ENCODE results near the gene SCN4A. TPM values are rescaled to one million over a fixed set of nuclear protein-coding genes. Genes with fewer than 3 reads are reported as not detected.
"Not testable (repeated sequence)": the region's sequence is repeated elsewhere in the genome, so short reads cannot be mapped to it uniquely, and the experiment has no call there.

Gene SCN4A
- total RNA-seq, 1 donor from 2014 or later: 0.25 TPM

DNA sequence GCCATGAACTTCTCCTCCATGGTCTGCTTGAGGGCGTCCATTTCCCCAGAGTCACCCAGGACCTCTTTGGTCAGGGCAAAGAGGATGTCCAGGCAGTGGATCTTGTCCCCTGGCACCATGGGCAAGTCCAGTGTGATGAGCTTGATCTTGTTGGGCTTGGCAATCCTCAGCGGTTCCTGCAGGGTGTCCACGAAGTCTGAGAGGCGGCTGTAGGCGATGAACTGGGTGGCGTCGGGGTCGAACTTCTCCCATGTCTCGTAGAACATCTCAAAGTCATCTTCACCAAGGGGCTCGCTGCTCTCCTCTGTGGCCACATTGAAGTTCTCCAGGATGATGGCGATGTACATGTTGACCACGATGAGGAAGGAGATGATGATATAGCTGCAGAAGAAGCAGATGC is 31.6 kb downstream of the SCN4A start:
- intact Hi-C loops (cut with micrococcal nuclease): no loop called here

DNA sequence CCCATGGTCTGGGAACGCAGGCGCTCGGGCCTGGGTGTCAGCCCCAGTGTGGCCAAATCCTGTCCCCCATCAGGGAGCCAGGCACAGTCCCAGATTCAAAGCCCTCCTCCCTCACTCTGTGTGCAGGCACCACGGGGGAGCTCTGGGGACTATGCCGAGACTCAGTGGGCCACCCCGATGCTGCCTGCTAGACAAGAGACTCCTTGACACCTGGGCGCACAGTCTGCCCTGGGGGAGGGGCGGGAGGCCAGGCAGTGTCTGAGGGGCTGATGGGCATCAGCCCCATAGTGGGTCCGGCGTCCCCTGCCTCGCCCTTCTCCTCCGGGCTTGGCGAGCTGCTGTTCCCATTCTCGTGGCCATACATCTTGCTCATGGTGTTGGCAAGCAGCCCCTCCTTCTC is 32.1 kb downstream of the SCN4A start:
- intact Hi-C loops (cut with micrococcal nuclease): no loop called here

DNA sequence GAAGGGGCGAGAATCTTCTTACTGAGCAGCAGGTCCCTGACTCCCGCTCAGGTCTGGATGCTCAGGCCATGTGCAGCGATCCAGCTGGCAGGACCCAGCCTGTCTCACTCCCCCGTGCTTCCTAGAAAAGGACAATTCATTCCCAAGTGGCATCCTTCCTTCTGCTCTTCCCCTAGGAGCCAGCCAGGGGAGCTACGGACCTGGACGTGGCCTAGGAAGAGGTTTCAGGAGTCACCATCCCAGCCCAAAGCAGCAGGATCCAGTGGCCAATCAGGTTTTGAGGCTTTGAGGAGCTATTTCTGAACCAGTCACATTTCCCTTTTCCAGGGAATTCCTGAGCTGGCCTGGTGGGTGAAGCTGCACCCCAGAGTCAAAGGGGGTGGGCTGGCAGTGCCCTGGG is 32.8 kb downstream of the SCN4A start:
- intact Hi-C loops (cut with micrococcal nuclease): no loop called here

DNA sequence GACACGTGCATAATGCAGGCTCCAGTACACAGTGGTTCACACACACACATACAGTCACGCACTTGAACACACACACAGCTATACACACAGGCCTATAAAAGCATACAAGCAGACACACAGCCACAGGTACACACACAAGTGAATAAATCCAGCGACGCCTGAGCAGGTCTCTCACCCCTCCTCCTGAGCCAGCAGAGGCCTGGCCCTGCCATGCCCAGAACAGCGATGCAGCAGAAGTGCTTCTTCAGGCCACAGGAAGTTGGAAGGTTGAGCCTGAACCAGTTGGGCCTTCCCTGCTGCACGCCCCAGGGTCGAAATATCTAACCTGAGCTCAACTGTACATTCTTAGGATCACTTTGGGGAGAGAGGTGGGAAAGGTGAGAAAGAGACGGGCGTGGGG is 33.3 kb downstream of the SCN4A start:
- intact Hi-C loops (cut with micrococcal nuclease): no loop called here

DNA sequence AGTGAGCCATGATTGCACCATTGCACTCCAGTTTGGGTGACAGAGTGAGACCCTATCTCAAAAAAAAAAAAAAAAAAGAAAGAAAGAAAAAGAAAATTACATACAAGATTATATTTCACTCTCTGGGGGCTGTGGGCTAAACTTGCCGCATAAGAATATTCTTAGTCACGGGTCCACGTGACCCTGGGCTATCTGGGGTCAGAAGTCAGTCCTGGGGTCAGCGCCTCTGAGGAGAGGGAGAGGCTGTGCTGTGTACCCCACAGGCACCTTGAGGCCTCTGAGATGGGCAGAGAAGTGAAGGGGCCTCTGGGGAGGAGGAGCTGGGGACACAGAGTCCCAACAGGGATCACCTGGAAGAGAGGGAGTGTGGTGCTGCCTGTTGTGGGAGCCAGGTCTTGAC is 34.8 kb downstream of the SCN4A start:
- intact Hi-C loops (cut with micrococcal nuclease): no loop called here

DNA sequence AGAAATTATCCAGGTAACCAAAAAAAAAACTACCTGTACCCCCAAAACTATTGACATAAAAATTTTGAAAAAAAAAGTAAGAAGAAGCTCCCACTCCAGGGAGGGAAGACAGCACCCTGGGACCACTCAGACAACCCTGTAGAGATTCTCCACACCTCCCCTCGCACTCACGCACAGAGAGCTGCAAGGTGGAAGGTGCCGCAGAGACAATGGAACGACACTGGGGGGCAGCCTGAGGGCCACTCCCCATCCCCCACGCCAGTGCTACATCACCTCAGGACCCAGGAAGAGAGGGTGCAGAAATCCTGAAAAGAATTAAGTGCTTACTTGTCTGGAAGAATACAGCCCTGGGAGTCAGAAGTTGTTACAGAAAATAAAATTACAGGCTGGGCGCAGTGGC is 35.4 kb downstream of the SCN4A start:
- intact Hi-C loops (cut with micrococcal nuclease): no loop called here

DNA sequence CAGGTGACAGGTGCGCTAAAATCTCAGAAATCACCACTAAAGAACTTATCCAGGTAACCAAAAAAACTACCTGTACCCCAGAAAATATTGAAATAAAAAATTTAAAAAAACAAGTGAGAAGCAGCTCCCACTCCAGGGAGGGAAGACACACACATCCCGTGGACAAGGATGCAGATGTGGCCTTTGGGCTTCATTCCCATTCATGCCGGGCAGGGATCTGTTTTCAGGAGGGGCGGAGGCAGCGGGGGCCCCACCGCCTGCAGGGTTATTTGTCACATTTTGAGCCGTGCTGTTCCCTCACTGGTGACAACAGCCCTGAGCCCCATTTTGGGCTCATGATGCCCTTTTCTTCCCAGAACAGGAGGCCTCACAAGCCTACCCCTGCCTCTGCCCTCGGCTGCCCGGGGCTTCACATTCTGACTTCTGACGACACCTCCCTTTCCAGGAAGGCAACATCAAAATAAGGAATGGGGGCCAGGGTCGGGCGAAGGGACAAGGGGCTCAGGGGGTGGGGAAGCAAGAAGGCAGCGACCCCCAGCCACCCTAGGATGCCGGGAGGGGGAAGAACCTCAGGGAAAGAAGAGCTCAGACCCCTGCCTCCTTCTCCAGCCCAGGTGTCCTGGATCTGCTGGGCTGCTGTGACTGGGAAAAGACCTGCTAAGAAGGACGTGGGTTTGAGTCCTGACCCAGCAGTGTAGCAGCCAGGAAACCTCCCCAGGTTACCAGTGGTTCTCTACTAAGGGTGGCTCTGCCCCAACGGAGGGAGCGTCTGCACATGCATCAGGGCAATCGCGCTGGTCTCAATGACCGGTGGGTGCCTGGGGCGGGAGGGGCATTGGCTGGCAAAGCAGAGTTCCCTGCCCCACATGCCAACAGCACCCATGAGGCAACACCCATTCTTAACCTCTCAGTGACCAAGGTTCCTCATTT is 38.3 kb downstream of the SCN4A start:
- intact Hi-C loops (cut with micrococcal nuclease): loop anchor here (5.0 kb wide), 2 partner anchors 58 to 83 kb away; no protein-coding TSS in a partner anchor

DNA sequence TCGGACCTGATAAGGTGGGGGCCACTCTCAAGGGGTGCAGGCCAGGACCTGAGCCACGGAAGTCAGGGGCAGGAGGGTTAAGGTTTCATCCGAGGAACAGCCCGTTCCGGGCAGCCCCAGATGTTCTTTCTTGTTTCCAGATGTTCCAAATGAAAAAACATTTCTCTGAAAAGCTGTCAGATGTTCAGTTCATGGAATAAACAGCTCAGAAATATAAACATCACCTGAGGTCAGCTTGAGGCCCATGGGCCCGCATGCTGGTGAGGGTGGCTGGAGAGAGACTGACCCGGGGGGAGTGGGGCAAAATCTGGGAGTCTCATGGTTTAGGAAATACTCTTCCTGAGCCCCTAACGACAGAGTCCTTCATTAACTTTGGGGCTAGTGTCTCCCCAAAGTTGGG is 39.1 kb downstream of the SCN4A start:
- intact Hi-C loops (cut with micrococcal nuclease): loop anchor here (5.0 kb wide), 2 partner anchors 59 to 84 kb away; no protein-coding TSS in a partner anchor

DNA sequence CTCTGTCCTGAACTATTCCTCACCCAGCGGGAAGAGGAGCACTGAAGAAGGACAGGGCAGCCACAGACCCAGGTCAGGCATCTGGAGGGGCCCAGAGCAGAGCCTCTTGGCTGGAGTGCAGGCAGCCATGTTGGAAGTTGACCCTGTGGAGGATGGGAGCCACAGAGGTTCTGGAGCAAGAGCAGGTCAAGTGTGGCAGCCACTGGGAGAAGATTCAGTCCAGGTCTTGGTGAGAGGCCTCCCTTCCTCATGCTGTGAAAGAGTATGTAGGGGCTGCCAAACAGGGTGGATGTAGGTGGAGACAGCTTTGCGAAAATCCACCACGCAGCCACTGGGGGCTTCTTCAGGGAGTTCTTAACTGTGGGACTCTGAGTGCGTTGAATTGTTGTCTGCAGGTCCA is 40.0 kb downstream of the SCN4A start:
- intact Hi-C loops (cut with micrococcal nuclease): loop anchor here (1.0 to 5.0 kb wide), 4 partner anchors 14 to 201 kb away; no protein-coding TSS in a partner anchor

DNA sequence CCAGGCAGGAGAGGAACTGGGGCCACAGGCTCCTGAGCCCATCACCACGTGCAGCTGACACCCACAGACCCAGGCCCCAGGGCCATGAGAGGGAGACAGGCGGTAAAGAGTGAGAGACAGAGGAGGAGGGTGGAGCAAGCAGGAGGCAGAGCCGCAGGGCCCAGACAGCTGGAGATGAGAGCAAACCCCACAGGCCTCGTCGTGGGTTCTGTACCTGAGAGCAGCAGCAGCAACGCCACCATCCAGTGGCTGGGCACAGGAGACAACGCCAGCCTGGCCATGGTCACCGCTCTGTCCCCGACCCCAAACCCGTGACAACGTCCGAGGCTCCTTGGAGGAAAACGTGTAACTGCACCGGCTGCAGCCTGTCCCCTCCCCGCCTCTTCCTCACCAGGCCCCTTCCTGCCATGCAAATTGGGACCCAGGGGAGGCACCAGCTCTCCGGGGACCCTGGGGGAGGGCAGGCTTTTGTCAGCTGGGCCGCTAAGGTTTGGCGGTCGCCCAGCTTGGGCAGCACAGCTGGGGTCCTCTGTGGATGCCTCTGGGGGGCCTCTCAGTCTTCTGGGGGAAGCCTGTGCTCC is 40.6 kb downstream of the SCN4A start, which contains the start of gene CD79B:
CD79B (minus strand) TSS at position 351 of the 581 bp plus-strand sequence; CDS start at position 281, 70 bp downstream.
- intact Hi-C loops (cut with micrococcal nuclease): loop anchor here (1.0 to 5.0 kb wide), 5 partner anchors 13 to 201 kb away; no protein-coding TSS in a partner anchor

DNA sequence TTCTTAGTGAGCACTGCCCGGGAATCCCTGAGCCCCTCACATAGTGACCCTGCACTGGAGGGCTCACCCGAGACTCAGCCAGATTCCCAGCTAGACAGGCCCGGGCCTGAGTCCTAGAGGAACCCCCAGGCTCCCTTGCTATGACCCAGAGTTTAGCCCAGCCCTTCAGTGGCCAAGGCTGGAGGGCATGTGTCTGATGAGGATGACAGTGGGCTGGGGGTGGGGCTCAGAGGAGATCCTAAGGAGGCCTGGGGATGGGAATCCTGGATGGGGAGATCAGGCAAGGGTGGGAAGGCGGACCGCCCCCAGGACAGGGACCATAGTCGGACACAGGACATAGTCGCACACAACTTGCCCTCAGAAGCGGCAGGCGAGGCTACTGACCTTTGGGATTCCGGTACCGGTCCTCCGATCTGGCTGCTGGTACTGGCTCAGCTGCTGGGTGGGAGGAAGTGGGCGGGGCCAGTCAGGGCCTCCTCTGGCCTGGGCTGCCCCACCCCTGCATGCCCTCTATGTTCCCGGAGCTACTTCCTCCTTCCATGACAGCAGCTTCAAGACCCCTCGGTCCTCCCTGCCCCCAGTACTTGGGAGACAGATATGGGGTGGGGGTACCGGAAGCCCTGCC is 41.7 kb downstream of the SCN4A start:
- intact Hi-C loops (cut with micrococcal nuclease): loop anchor here (1.0 to 5.0 kb wide), 3 partner anchors 12 to 86 kb away; no protein-coding TSS in a partner anchor

DNA sequence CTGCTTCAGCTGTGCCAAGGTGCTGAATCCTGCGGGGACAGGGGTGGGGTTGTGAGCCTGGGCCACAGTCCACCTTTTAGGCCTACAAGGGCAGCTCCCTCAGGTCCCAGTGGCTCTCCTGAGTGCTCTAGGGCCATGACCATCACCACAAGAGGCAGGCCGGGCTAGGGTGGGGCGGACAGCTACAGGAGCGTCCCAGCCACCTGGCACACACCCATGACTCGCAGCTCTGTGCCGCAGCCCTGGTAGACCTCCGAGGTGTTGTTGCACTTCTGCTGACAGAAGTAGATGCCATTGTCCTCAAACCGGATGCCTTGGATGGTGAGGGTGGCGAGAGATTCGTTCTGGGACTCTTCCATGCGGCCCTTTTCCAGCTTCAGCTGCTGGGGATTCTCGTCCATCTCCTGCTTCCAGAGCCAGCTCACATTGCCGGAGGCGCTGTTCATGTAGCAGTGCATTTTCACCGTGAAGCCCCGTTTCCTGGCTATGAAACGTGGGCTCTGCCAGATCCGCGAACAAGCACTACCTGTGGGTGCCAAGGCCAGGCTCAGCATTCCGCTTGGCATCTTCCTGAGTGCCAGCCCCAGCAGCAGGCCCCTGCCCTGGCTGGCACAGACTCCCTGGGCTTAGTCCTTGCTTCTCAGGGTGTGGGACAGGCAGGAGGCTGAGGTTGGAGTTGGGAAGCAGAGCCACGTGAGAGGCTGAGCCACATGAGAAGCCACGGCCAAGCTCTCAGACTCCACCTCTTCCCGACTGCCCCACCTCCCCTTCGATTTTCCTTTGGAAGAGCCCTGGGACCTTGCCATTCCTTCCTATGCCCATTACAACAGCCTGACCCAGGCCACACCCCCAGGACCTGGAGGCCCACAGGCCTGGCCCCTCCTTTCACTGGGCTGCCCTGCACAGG is 42.6 kb downstream of the SCN4A start:
- intact Hi-C loops (cut with micrococcal nuclease): loop anchor here (5.0 kb wide), 2 partner anchors 62 to 87 kb away; no protein-coding TSS in a partner anchor

DNA sequence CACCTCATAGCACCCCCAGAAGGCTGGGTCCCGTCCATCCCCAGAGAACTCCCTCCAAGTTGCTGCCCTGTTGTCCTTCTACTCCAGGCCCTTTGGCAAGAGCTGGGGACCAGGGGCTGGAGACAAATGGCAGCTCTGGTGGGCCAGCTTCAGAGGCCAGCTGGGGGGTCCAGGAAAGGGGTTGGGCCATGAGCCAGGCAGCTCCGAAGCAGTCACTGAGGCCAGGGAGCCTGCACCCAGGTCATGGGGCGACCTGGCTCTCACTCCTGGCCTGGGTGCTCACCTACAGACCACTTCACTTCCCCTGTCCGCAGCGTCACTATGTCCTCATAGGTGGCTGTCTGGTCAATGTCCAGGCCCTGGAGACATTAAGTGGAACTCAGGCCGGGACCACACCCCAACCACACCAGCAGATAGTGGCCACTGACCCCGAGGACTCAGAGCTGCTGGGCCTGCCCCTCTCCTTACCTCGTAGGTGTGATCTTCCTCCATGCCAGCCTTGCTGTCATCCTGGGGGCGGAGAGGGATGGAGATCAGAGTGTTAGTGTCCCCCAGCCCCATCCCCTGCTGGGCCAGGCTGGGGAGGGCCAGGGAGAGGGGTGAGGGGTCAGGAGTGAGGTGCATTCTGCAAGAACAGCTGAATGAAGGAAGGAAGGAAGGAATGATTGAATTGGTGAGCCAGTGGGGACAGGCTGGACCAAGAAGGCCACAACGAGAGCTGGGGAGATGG is 43.6 kb downstream of the SCN4A start:
- intact Hi-C loops (cut with micrococcal nuclease): no loop called here

DNA sequence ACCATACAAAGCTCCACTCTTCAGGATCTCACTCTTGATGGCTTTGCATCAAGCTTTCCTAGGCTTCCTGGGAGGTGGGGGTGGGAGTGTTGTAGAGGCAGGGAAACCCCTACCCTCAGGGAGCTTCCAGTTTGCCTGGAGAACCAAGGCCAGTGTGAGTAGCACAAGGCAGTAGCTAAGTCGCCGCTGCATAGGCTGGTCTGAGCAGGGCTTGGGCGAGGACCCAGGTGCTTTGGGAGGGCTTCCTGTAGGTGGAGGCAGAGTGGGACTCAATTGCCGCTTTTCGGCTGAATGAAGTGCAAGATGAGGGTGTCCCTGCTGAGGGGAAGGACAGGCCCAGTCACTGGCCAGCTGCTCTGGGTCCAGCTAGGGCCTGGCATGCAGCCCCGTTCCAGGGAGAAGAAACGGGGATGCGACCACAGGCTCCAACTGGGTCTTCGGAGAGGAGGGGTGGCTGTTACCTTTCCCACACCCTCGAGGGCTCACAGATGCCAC is 44.5 kb downstream of the SCN4A start:
- intact Hi-C loops (cut with micrococcal nuclease): no loop called here

DNA sequence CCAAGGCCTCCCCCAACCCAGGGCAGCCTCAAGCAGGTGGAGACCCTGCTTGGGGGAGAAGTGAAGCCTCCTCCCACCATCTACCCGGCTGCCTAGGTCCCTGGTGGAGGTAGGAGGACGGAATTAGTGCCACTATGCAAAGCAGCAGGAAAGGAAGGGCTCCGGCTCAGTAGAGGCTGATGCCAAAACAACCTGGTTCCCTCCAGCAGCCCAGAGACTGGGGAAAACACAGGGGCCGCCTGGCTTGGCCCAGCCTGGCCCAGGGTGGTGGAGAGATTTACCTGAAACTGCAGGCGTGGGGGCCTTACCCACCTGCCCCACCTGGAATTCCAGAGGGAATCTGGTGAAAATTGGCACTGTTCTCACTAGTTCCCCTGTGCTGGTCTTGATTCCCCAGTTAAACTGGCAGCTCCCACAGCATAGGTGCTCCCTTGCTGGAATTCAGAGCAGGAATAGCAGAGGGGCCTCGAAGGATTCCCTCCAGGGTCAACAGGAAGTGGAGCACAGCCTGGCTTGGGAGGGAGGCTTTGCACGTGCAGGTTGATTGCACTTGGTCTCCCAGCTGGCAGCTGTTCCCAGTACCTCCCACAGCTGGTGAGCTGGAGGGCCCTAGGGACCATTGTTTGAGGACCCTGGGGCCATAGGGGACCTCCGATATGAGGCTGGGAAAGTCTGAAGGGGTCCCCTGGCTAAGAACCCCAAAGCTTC is 45.1 kb downstream of the SCN4A start:
- intact Hi-C loops (cut with micrococcal nuclease): no loop called here

DNA sequence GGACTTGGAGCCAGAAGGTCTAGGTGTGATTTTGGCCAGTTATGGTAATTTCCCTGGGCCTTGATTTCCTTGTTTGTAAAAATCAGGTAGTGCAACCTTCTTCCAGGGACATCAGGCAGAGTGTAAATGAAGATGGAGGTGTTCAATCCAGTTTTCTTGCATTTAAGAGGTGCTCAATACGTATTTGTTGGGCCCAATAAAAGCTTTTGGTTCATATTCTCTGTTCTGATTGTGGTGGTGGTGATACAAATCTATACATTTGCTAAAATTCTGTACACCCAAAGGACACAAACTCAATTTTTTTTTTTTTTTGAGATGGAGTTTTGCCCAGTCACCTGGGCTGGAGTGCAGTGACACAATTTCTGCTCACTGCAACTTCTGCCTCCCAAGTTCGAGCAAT is 46.6 kb downstream of the SCN4A start:
- intact Hi-C loops (cut with micrococcal nuclease): no loop called here

DNA sequence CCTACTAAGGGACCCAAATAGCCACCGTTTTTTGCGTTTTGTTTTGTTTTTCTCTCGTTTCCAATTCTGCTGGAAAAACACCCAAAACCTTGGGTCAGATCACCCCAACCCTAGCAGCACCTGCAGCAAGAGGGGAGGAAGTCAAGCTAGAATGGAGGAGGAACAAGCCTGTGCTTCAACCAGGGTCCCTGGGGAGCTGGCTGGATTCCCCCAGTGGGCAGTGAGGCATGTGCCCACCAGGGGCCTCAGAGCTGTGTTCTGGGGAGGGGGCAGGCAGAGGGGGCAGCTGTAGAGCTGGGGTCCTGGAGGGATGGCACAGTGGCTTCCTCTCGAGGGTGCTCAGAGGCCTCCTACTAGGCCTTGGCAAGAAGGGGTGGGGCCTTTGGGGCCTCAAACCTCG is 47.1 kb downstream of the SCN4A start:
- intact Hi-C loops (cut with micrococcal nuclease): no loop called here

DNA sequence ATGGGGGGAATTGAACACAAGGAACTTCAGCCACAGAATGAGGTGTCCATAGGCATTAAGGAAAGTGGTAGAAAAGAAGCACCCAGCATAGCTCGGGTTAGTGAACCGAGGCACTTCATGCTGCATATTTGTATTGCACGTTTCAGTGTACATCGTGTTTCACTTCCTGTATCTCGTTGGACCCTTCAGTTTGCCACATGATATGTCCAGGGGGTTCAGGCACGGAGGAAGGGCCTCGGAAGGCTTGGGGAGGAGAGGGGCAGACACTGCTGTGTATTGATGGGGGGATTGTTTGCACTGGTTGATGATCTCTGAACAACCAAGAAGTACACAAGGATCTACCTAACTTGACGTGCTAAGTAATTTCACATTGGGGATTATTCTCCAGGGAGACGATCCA is 50.3 kb downstream of the SCN4A start:
- intact Hi-C loops (cut with micrococcal nuclease): not testable (repeated sequence)

DNA sequence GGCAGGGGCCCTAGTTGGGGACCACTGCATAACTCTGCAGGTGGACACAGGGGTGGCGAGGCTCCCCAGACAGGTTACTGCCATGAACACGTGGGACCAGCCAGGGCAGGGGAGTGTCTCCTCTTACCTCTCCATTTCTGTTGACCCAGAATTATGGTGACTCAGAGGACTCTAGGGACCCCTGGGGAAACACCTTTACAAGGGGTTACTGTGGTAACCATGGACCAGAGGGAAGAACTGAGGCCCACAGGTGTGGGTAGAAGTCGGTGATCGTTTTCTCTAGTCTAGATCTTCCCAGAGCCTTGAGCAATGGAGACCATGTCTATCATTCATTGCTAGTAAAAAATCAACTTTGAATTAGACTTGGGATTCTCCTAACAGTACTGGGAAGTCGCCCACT is 51.9 kb downstream of the SCN4A start:
- intact Hi-C loops (cut with micrococcal nuclease): not testable (repeated sequence)
